ENCODE measurements around the gene FCMR.

FCMR gene

GRCh38 chr1:206923009-206923960, 1.5 kb upstream of the FCMR start:
- DNase-seq: peak; percentile 67

- no peak for DNase-seq
These were observed 783 bp upstream of the FCMR start for GRCh38 chr1:206922524-206922923.

- DNase-seq: no peak
These were observed 3.7 kb downstream of the FCMR start for GRCh38 chr1:206918076-206918475.

GRCh38 chr1:206916000-206916709, 5.6 kb downstream of the FCMR start:
- no peak for DNase-seq

- DNase-seq: no peak
These were observed 6.6 kb downstream of the FCMR start for GRCh38 chr1:206915030-206915735.

GRCh38 chr1:206913766-206914537, 7.8 kb downstream of the FCMR start:
- no peak for DNase-seq

- peak; percentile 50 for DNase-seq
These were observed 9.2 kb downstream of the FCMR start for GRCh38 chr1:206912445-206913095.

- no peak for DNase-seq
These were observed 10.6 kb downstream of the FCMR start for GRCh38 chr1:206911064-206911663.

GRCh38 chr1:206909883-206910318, 11.8 kb downstream of the FCMR start:
- DNase-seq: no peak

GRCh38 chr1:206909161-206909882, 12.4 kb downstream of the FCMR start:
- peak; percentile 38 for DNase-seq

GRCh38 chr1:206908038-206908437, 13.7 kb downstream of the FCMR start:
- DNase-seq: no peak

GRCh38 chr1:206907304-206907991, 14.3 kb downstream of the FCMR start:
- DNase-seq: no peak

- no peak for DNase-seq
These were observed 16.2 kb downstream of the FCMR start for GRCh38 chr1:206905295-206906164.

GRCh38 chr1:206904423-206905142, 17.2 kb downstream of the FCMR start:
- DNase-seq: no peak

- no peak for DNase-seq
These were observed 18.1 kb downstream of the FCMR start for GRCh38 chr1:206903687-206904086.

GRCh38 chr1:206902702-206903101, 19.0 kb downstream of the FCMR start:
- DNase-seq: no peak

GRCh38 chr1:206901944-206902343, 19.8 kb downstream of the FCMR start:
- no peak for DNase-seq

GRCh38 chr1:206900149-206900548, 21.6 kb downstream of the FCMR start:
- no peak for DNase-seq

Measured in effector CD4-positive, alpha-beta T cell (primary cell).